Thyroid gland (tissue), 4 donors: ENCODE results near the gene TTC39A. TPM values are rescaled to one million over a fixed set of nuclear protein-coding genes. Genes with fewer than 3 reads are reported as not detected.
"Not testable (repeated sequence)": the region's sequence is repeated elsewhere in the genome, so short reads cannot be mapped to it uniquely, and the experiment has no call there.

ENCODE experiments used
- DNase-seq, 2 donors: peaks; one replicate each; pipeline ENCODE4 v3.0.0-alpha.2; 2019
- H3K27ac ChIP-seq, 3 donors: fragments of 200-600 bp; sonication (generic); 1 replicate in 2 of 3; 2 replicates in 1 of 3; pipeline ENCODE4 v1.5.1; 2016 to 2019; ENCODE audit warnings: mild to moderate bottlenecking in 1 of 3, moderate library complexity in 1 of 3
- H3K27me3 ChIP-seq: fragments of 200-600 bp; sonication (generic); one replicate; pipeline ENCODE4 v1.5.1; 2019
- H3K36me3 ChIP-seq, 2 donors: fragments of 200-600 bp; sonication (generic); one replicate each; pipeline ENCODE4 v1.5.1; 2016 to 2019
- H3K4me1 ChIP-seq, 2 donors: fragments of 200-600 bp; sonication (generic); one replicate each; pipeline ENCODE4 v1.5.1; 2017 to 2019
- H3K4me3 ChIP-seq, 3 donors: fragments of 200-600 bp; sonication (generic); replicated peaks in 1 of 3; 1 replicate in 2 of 3; 2 replicates in 1 of 3; pipeline ENCODE4 v1.5.1; 2016; ENCODE audit warnings: mild to moderate bottlenecking in 1 of 3
- H3K9me3 ChIP-seq: fragments of 200-600 bp; sonication (generic); one replicate; pipeline ENCODE4 v1.5.1; 2017
- CTCF ChIP-seq, 6 experiments: fragments of 200-600 bp in 3 of 6; fragments of 450-650 bp in 3 of 6; sonication (generic) in 3 of 6; IDR thresholded peaks; one replicate each; pipeline ENCODE4 v1.5.1; 2016 to 2019; ENCODE audit warnings: antibody characterized with exemption in 6 of 6, mild to moderate bottlenecking in 2 of 6, inconsistent platforms in 1 of 6, moderate library complexity in 1 of 6
- POLR2A ChIP-seq, 2 donors: fragments of 450-650 bp; IDR thresholded peaks; one replicate each; pipeline ENCODE4 v1.6.1; 2017; ENCODE audit warnings: antibody characterized with exemption in 2 of 2, mild to moderate bottlenecking in 2 of 2, moderate library complexity in 1 of 2
- WGBS, 2 donors: methylation state at CpG; one replicate each; pipeline ENCODE4 v1.1.5; 2017; 5-methylcytosine and 5-hydroxymethylcytosine counted together
- intact Hi-C: fragments of 100-400 bp; cut with DNase I; formaldehyde crosslinking; loops from one replicate; pipeline ENCODE4 v1.15.1; 2023
- total RNA-seq, 4 donors: library from RNA; depleted of rRNA; stranded (reverse); fragments of >200 nt; gene quantifications; one replicate each; pipeline ENCODE4 v1.2.3, GENCODE V29; 2016

Gene TTC39A
- total RNA-seq, 4 donors from 2014 or later, result 13.6 to 56.0 (median 33.5) TPM

- TF ChIP-seq CTCF (IDR thresholded peaks at IDR 0.05) (no peak), POLR2A (IDR thresholded peaks at IDR 0.05) (no peak)
- WGBS, 2 donors, result 85 to 90% methylated on average over 16 of the region's 16 CpGs
- Histone ChIP-seq H3K4me1 (peaks cover 27 to 30% of the 10 kb centered on the region in 2 donors), H3K4me3 (no peak overlapping the region), H3K9me3 (no peaks in the 10 kb centered on the region), H3K36me3 (no peaks in the 10 kb centered on the region), H3K27ac (peak overlapping the region in 1 of 3 donors; percentile 76), H3K27me3 (no peaks in the 10 kb centered on the region)
- intact Hi-C loops, result no loop called here
- no peak for DNase-seq
These were observed 4.2 kb downstream of the TTC39A start for GRCh38 chr1:51325878-51326755.

GRCh38 chr1:51325391-51325790, 5.0 kb downstream of the TTC39A start:
- Histone ChIP-seq H3K27ac (peak overlapping the region in 2 of 3 donors; percentile 17 to 76), H3K4me3 (no peak overlapping the region), H3K36me3 (no peaks in the 10 kb centered on the region), H3K27me3 (no peaks in the 10 kb centered on the region), H3K4me1 (peaks cover 24 to 25% of the 10 kb centered on the region in 2 donors), H3K9me3 (no peaks in the 10 kb centered on the region)
- WGBS, 2 donors, result 75 to 82% methylated on average over 1 of the region's 1 CpG
- no peak for TF ChIP-seq POLR2A (IDR thresholded peaks at IDR 0.05)
- TF ChIP-seq CTCF (IDR thresholded peaks at IDR 0.05), result no peak
- DNase-seq, result no peak
- intact Hi-C loops, result no loop called here

GRCh38 chr1:51325011-51325385, 5.4 kb downstream of the TTC39A start:
- intact Hi-C loops, H3K27me3 ChIP-seq, DNase-seq, H3K9me3 ChIP-seq, H3K36me3 ChIP-seq, H3K4me3 ChIP-seq: not testable (repeated sequence)
- Histone ChIP-seq H3K4me1 (peaks cover 24 to 25% of the 10 kb centered on the region in 2 donors), H3K27ac (peak overlapping the region in 2 of 3 donors; percentile 17 to 76)
- WGBS, 2 donors, result 96 to 99% methylated on average over 8 of the region's 8 CpGs

GRCh38 chr1:51324251-51325010, 5.9 kb downstream of the TTC39A start:
- Histone ChIP-seq H3K4me3 (no peak overlapping the region), H3K27me3 (no peaks in the 10 kb centered on the region), H3K4me1 (peaks cover 19 to 20% of the 10 kb centered on the region in 2 donors), H3K9me3 (no peaks in the 10 kb centered on the region), H3K36me3 (no peaks in the 10 kb centered on the region), H3K27ac (peak overlapping the region; percentile 24 to 76 (median 58))
- TF ChIP-seq CTCF (IDR thresholded peaks at IDR 0.05) (no peak), POLR2A (IDR thresholded peaks at IDR 0.05) (no peak)
- intact Hi-C loops, result no loop called here
- peak; percentile 66 to 67 for DNase-seq
- WGBS, 2 donors, result 64 to 69% methylated on average over 7 of the region's 7 CpGs

- TF ChIP-seq POLR2A (IDR thresholded peaks at IDR 0.05), result no peak
- TF ChIP-seq CTCF (IDR thresholded peaks at IDR 0.05), result no peak
- H3K4me1 ChIP-seq, result peaks cover 16 to 17% of the 10 kb centered on the region in 2 donors
- DNase-seq, result no peak
- H3K36me3 ChIP-seq, result no peaks in the 10 kb centered on the region
- intact Hi-C loops, result no loop called here
- peak overlapping the region; percentile 24 to 76 (median 58) for H3K27ac ChIP-seq
- H3K9me3 ChIP-seq, result no peaks in the 10 kb centered on the region
- H3K27me3 ChIP-seq, result no peaks in the 10 kb centered on the region
- H3K4me3 ChIP-seq, result no peak overlapping the region
These were observed 6.6 kb downstream of the TTC39A start for GRCh38 chr1:51323778-51324177.
